HG03135 (cell line): Measurements from ENCODE around the gene PIP5K1B.
A peak's percentile ranks its signal among the peaks of the same experiment; 100 is the strongest.

Source experiments
- ATAC-seq: cut with Tn5 transposase; IDR thresholded peaks from one replicate; pipeline ENCODE4 v1.9.1; 2021; ENCODE audit warnings: mild to moderate bottlenecking, moderate library complexity; ENCODE audit not compliant: unreplicated experiment

The PIP5K1B gene

DNA sequence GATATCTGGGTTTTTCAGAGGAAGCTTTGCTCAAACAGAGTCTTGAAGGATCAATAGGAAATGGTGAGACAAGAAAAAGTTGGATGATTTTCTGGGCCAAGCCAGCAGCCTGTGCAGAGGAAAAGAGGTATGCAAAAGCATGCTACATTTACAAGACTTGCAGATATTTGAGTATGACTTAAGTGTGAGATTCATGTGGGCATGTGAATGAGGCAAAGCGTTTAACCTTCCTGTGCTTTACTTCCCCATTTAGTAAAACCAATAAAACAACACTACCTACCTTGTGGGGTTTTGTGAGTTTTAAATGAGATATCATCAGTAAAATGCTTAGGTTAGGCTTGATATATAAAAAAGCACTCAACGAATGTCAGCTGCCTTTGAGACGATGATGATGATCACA, 58.1 kb downstream of the PIP5K1B start:
- no peak for ATAC-seq

DNA sequence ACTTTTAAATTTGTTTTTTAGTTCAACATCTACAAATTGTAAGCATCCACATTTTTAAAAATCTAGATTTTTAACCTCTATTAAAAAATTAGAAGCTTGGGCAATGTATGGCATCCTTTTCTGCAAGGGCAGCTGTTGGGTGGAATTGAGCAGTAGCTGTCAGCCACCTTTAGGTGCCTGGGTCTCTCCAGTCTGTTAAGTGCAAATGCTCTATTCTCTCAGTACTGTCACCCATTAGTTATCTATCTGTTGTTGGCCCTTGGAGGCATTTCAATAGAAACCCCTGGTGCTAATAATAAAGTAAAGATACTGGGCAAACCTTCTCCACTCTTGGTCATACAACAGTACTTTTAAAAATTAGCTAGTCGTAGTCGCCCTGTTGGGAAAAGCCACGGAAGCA, 63.6 kb downstream of the PIP5K1B start:
- no peak for ATAC-seq

DNA sequence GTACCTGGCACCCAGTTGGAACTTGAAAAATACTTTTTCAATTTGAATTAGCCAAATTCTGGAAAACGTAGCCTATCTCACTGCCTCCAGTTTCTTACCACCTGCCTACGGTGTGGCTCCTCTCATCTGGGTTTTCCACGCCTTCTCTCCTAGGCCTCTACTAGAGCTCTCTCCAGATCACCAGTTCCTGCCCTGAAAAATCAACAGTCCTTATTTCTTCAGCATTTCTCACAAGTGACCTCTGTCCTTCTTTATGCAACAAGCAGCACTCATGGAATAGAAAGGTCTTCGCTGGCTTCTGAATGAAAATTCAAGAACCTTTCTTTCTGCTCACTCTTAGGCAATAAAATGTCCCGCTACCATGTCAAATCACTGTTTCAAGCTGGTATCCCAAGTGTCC, 64.8 kb downstream of the PIP5K1B start:
- ATAC-seq, result no peak

DNA sequence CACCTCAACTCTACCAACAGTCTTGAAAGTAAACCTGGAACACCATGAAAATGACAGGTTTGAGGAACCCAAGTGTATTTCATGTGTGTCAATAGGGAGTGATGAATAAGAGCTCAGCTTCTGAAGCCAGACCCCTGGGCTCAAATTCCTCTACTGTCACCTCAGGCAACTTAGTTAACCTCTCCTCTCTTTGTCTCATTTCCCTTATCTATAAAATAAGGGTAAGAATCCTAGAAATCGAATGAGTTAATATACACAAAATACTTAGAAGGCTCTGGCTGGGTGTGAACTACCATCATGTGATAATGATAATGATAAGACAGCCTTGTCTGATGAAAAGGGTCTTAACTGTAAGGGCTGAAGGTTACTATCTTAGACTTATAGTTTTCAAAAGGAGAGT, 66.3 kb downstream of the PIP5K1B start:
- no peak for ATAC-seq

DNA sequence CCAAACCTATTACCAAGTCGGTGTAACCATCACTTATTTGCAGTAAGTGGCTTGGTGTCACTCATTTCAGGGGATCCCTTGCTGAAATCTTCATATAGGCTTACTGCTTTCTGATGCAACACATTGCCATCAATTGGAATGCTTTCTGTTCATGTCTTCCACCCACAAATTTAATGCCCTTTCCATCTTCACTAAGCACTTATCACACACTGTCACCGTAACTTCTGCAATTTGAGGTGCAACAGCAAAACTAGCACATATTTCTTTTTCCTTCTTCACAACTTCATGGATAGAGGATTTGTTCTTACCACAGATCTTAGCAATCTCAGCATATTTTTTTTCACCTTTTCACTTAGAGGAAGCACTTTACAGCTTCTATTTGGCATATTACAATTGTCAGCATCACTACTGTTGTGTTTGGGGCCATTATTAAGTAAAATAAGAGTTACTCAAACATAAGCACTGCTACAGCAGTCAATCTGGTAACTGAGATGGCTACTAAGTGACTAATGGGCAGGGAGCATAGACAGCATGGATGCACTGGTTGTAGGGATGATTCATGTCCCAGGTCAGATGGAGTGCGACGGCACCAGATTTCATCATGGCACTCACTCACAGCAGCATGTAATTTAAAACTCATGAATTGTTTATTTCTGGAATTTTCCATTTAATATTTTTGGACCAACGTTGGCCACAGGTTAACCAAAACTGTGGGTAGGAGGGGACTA, 70.1 kb downstream of the PIP5K1B start:
- no peak for ATAC-seq

DNA sequence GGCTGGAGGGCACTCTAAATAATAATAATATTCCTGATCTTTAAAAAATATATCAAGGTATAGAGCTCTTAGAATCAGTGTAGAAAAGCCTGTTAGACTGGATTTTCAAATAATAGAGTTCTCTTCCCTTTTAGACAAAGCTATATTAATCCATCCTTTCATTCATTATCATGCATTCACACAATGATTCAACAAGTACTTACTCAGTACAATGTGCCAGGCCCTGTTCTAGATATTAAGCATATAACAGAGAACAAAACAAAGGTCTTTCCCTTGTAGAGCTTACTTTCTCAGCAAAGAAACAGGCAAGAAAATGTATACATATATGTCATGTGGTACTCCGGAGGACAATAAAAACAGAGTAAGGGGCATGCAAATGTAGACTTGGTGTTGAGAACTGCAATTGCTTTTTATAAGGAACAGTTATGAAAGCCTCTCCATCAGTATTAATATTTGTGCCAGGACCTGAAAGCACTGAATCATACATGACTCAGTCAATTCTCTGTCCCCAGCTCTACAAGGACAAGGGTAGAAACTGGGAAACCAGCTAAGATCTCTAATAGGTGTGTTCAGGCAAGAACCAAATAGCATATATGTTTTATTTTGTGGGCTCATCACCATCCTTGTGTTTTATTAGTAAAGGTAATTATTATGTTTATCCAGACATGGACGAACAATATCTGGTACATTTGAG, 72.2 kb downstream of the PIP5K1B start:
- ATAC-seq, result no peak

DNA sequence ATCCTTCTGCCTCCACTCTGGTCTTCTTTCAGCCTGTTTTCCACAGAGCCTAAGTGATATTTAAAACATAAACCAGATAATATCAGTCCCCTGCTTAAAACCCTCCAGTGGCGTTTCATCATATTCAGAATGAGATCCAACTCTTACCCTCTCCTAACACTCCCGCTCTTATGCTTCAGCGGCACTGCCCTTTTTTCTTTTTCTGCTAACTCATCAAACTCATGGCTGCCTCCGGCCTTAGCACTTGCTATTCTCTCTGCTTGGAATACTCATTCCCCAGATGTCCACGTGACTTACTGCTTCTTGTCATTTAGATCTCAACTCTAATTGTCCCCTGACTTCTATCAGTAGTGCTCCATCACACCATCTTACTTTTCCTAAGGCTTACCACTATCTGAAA, 73.6 kb downstream of the PIP5K1B start:
- no peak for ATAC-seq

DNA sequence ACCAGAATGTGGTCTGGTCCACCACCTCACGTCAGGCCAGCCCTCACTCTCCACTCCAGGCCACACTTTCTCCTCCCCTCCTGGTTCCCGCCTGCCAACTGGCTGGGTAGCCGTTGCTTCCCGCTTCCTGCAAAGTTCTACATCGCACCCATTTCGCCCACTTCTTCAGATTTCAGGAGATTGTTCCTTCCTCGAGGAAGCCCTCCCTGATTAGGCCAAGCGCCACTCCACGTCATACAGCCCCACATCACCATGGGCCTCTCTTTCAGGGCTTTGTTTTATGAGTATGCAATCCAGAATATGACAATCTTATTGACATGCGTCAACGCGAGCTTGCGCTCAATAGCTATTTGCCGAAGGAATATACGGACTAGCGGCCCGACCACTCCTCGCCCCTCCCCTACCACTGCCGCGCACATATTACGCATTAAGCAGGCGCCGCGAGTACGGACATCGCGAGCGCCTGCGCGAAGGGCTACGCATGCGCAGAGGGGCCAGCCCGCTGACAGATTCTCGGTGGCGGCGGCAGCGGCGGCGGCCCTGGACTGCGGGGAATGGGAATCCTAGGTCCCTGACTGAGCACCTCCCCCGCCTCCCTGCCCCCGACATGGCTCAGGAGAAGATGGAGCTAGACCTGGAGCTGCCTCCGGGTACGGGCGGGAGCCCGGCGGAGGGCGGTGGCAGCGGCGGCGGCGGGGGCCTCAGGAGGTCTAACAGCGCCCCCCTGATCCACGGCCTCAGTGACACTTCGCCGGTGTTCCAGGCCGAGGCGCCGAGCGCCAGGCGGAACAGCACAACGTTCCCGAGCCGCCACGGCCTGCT, 74.7 kb downstream of the PIP5K1B start:
- ATAC-seq, result peak; percentile 77

DNA sequence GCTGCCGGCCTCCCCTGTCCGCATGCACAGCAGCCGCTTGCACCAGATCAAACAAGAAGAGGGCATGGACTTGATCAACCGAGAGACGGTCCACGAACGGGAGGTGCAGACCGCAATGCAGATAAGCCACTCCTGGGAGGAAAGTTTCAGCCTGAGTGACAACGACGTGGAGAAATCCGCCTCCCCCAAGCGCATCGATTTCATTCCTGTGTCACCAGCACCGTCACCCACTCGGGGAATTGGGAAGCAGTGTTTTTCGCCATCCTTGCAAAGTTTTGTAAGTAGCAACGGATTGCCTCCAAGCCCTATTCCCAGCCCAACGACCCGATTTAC, 75.3 kb downstream of the PIP5K1B start:
- ATAC-seq, result no peak

DNA sequence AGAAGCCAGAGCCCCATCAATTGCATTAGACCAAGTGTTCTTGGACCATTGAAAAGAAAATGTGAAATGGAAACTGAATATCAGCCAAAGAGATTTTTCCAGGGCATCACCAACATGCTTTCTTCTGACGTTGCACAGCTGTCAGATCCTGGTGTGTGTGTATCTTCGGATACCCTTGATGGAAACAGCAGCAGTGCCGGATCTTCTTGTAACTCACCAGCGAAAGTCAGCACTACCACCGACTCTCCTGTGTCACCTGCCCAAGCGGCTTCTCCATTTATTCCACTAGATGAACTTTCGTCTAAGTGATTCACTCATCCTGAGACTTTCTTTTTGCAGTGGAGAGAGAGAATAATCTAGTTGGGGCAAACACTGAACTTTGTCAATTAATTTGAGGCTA, 75.7 kb downstream of the PIP5K1B start:
- ATAC-seq, result no peak

DNA sequence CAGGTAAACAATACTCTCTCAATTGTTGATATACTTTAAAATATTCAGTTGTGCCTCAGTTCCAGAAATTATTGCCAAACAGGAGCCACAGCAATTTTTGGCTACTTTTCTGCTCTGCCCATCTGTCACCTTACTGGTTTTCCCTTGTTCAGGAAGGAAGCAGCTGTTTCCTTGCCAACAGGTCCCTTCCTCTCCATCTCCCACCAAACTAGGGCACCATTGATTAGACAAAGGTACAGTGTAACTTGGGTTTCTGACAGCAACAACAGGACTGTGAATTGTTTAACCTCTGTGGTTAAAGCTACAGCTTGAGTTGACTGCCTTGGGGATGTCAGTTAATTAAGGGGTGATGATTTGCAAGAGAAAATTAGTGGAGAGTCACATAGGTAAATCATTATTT, 76.9 kb downstream of the PIP5K1B start:
- no peak for ATAC-seq

DNA sequence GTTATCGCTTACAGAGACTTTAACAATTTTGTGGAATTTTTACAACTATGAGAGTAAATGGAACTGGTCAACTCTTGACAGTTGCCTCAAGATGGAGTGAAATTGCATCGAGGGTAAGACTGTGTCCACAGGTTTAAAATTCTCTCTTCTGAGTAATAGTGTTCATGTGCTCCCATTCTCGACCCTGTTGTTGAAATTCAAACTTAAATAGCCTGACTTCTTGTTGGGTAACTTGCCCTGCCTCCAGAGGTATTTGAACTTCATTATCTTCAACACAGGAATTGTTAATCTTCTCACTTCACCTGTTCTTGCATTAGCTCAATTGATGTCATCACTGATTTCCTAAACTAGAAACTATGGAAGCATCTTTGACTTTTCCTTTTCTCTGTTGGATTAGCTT, 77.5 kb downstream of the PIP5K1B start:
- ATAC-seq, result no peak

DNA sequence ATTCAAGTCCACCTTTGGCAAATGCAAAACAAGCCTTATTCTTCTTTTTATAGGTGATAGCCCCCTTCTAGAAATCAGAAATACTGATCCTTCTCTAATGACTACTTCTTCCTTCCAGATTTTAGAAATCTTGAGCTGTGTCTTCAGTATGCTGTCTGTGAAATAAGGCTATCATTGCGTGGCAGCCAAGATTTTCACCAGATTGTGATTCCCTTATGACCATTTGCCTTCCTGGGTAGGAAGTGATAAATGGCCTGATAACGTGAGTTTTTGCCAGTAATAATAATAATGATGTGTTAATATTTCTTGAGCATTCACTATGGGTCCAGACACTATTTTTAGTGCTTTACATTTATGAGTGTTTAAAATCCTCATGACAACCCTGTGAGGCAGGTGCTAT, 80.9 kb downstream of the PIP5K1B start:
- no peak for ATAC-seq

DNA sequence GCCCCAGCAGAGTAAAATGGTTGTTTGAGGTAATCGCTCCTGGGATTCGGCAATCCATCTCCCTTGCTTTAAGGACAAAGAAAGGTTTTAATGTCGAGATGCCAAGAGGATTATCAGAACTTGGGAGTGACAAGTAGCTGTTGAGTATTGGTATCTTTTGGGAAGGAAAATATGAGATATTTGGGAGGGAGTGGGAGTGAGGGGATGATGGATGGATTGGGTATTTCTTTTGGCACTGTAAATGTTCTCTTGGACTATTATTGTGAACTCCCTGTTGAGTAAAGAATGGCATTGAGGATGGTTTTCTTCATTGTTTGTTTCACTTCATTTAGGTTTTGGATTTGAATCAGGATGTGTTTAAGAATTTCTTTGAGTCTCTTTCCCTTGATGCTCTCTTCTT, 86.1 kb downstream of the PIP5K1B start:
- no peak for ATAC-seq

DNA sequence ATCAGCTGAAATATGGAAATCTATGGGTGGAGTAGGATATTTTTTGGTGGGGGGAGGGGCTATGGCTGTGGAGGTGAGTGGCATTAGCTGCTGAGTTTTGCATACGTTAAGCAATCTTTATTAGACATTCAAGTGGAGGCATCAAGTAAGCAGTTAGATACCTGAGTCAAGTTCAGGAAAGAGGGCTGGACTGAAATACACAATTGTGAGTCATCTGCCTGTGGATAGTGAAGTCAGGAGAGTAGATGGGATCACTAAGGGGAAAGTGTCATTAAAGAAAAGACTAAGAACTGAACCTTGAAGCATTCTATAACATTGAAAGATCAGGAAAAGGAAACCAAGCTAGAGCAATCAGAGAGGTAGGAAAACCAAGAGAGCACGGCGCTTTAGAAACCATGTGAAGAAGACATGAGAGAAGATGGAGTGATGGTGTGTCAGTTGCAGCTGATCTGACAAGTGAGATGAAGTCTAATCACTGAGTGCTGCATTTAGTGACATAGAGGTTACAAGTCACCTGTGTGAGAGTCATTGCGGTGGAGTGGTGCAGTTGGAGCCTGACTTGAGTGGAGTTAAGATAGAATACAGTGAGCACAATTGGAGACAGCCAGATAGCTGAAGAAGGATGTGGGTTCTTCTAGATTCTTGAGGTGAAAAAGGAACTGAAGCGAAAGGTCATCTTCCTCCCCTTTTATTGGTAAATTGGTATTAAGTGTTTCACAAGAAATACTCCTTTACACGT, 88.7 kb downstream of the PIP5K1B start:
- peak; percentile 97 for ATAC-seq

DNA sequence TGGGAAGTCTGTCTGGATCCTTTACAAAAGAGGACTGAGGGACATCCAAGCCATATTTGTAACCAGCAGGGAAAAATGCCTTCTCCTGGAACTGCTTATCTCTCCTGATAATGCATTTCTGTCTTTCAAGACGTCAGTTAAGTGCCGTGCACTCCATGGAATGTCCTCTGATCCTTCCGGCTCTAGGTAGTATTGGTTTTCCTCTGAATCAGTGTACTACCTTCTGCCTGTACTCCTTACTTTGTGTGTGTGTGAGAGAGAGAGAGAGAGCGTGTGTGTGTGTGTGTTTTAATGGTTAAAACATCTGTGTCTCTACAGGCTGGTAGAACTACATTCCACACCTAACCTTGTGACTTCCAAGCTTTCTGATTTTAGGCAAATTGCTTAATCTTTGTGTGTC, 89.9 kb downstream of the PIP5K1B start:
- no peak for ATAC-seq

DNA sequence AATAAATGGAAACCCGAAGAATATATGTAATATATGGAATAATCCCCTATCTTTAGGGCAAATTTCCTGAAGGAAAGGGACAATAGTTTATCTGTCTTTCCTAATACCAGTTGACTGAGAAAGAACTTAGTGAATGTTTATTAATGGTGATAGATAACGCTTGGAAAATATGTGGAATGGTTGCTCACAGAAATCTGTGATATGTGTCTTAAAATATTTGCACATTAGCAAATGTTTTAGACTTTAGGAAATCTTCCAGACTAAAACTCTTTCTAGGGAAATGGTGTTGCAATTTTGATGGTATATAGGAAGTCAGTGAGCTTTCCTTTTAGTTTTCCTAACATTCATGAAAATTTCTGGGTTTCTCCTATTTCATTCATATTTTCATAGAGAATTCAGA, 90.4 kb downstream of the PIP5K1B start:
- no peak for ATAC-seq

DNA sequence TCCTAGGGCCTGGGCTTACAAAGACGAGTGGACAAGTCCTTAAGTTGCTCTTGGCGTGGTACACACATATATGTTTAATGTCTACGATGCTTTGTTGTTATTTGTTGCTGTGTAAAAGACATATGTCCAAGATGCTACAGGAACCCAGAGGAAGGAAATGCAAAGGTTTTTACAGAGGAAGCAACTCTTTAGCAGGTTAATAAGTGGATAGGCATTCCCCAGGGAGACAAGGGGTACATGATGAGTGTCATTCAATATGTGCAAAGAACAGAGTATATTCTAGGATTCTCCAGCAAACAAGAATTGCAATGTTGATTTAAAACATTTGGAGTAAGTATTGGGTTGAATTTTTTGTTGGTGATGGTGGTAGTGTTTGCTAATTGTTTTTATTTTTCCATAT, 92.1 kb downstream of the PIP5K1B start:
- ATAC-seq, result no peak

DNA sequence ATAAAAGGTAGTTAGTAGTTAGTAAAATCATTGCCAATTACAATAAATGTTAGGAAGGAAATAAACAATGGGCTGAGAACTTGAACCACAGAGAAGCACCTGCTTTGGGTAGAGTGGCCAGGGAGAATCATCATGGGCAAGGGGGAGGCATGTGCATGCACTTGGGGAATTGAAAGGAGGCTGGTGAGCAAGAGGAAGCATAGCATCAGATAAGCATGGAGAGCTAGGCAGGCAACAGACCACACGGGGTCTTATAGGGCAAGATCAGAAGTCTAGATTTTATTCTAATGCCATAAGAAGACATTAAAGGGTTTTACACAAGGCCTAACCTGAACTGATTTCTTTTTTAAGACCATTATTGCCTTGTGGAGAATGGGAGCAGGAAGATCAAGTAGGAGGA, 93.4 kb downstream of the PIP5K1B start:
- ATAC-seq, result no peak

DNA sequence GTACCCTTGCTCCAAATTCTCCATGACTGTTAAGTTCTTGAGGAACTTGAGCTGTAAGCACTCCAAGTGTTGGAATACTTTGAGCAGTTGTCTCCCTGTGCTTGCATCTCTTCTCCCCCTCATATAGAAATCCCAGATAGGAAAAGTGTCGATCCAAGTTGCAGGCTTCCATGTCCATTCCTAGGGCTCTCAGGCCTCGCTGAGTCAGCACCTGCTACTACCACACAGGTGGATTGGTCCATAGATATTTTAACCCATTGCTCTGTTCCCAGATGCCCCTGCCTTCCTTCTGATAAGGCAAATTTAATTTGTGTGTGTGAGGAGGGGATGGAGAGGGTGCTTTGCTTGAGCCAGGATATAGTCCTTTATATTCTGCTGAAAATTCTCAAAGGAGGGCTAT, 95.8 kb downstream of the PIP5K1B start:
- ATAC-seq, result no peak

DNA sequence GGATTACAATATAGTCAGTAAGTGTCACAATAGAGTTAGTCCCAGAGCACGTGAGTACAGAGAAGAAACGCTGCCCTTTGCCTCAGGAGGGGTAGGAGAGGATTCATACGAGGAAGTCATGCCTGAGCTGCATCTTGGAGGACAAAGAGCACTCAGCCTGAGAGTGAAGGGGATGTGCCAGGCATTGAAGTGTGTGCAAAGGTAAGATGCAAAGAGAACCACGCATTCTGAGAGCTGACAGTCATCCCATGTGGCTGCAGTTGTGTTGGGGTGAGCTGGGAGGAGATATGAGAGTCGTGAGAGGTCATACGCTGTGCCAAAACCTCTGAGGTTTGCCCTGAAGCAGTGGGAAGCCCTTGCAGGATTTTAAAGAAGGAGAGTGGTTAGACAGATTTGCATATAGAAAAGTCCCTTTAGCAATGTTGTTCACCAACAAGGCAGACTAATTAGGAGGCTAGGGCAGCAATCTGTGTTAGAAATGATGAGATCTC, 97.5 kb downstream of the PIP5K1B start:
- peak; percentile 93 for ATAC-seq
